CD8-positive, alpha-beta memory T cell (primary cell): ENCODE measurements around the gene FAM78B. TPM values are rescaled to one million over a fixed set of nuclear protein-coding genes. Genes with fewer than 3 reads are reported as not detected.

ENCODE experiments used
- CTCF ChIA-PET: fragments of 350-600 bp; sonication (Branson Sonifier 250); formaldehyde crosslinking; loops from one replicate; lab custom pipeline; 2021; ENCODE audit warnings: antibody characterized with exemption; lab: Charles Lee
- POLR2A ChIA-PET: fragments of 350-600 bp; sonication (Branson Sonifier 250); formaldehyde crosslinking; loops from one replicate; lab custom pipeline; 2021; ENCODE audit warnings: antibody characterized with exemption; lab: Charles Lee
- DNase-seq, 5 donors: peaks; one replicate each; pipeline versions ENCODE4 v3.0.0 to v3.0.0-alpha.2; 2020 to 2022; ENCODE audit warnings: mixed read lengths in 1 of 5
- H3K27ac ChIP-seq: one replicate; pipeline ENCODE4 v1.7.0; 2013; ENCODE audit warnings: low read depth, mild to moderate bottlenecking, low read length, moderate library complexity
- H3K27me3 ChIP-seq: 2 replicates; pipeline ENCODE4 v1.7.0; 2013; ENCODE audit warnings: low read length, mild to moderate bottlenecking; ENCODE audit not compliant: insufficient read depth, poor library complexity, severe bottlenecking
- H3K36me3 ChIP-seq: 2 replicates; pipeline ENCODE4 v1.7.0; 2013; ENCODE audit warnings: mild to moderate bottlenecking, low read length, moderate library complexity; ENCODE audit not compliant: insufficient read depth
- H3K4me1 ChIP-seq: 2 replicates; pipeline ENCODE4 v1.7.0; 2013; ENCODE audit warnings: mild to moderate bottlenecking, low read length, moderate library complexity; ENCODE audit not compliant: insufficient read depth
- H3K4me3 ChIP-seq: 2 replicates; pipeline ENCODE4 v1.7.0; 2013; ENCODE audit warnings: mild to moderate bottlenecking, low read length
- H3K9me3 ChIP-seq: 2 replicates; pipeline ENCODE4 v1.7.0; 2013; ENCODE audit warnings: mild to moderate bottlenecking, low read length
- H3K27ac Mint-ChIP-seq, 8 donors: one replicate each; pipeline ENCODE4 v1.8.0; 2020 to 2021; ENCODE audit warnings: mixed read lengths in 8 of 8, mild to moderate bottlenecking in 6 of 8, inconsistent platforms in 3 of 8, moderate library complexity in 3 of 8
- H3K27me3 Mint-ChIP-seq, 2 donors: one replicate each; pipeline ENCODE4 v1.8.0; 2020 to 2021; ENCODE audit warnings: mixed read lengths in 2 of 2, mild to moderate bottlenecking in 1 of 2, moderate library complexity in 1 of 2
- H3K36me3 Mint-ChIP-seq, 3 donors: one replicate each; pipeline ENCODE4 v1.8.0; 2020 to 2021; ENCODE audit warnings: mixed read lengths in 3 of 3, inconsistent platforms in 1 of 3, mild to moderate bottlenecking in 1 of 3
- H3K4me1 Mint-ChIP-seq, 3 donors: one replicate each; pipeline ENCODE4 v1.8.0; 2020 to 2021; ENCODE audit warnings: mixed read lengths in 3 of 3, inconsistent platforms in 1 of 3, mild to moderate bottlenecking in 1 of 3
- H3K4me3 Mint-ChIP-seq, 7 donors: one replicate each; pipeline ENCODE4 v1.8.0; 2020 to 2021; ENCODE audit warnings: mixed read lengths in 7 of 7, mild to moderate bottlenecking in 6 of 7, moderate library complexity in 4 of 7, inconsistent platforms in 2 of 7
- H3K9me3 Mint-ChIP-seq, 5 donors: one replicate each; pipeline ENCODE4 v1.8.0; 2020 to 2022; ENCODE audit warnings: mixed read lengths in 5 of 5, mild to moderate bottlenecking in 3 of 5, moderate library complexity in 2 of 5, inconsistent platforms in 1 of 5
- polyA plus RNA-seq: library from polyadenylated mRNA; unstranded; fragments of 300-500 nt; fragmentation: Illumina TruSeq; gene quantifications from one replicate; pipeline ENCODE4 v1.2.3, GENCODE V29; 2021
- total RNA-seq, 2 experiments: library from RNA; stranded (reverse); gene quantifications; one replicate each; pipeline ENCODE4 v1.2.3, GENCODE V29; 2021

Gene FAM78B
- total and polyA plus RNA-seq, 3 experiments from 2014 or later = 0.22 to 0.26 TPM; not detected in 1

DNA sequence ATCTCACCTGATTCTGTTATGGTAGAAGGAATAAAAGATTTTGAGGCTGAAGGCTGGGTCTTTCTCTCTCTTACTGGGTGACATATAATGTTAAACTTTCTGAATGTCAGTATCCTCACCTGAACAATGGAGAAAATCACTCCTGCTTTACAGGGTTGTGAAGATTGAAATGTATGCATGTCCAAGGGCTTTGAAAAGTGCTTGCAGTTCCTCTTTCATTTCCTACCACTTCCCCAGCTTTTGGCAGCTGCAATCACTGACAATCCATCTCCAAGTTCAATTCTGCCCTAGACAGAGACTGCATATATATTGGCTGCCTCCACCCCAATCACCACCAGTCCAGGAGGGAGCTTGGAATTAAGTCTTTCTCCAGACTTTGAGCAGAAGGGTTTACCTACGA, 39.8 kb downstream of the FAM78B start:
- Mint-ChIP-seq H3K9me3 (no peaks in the 10 kb centered on the region), H3K4me1 (no peaks in the 10 kb centered on the region), H3K27me3 (peaks cover 2 to 3% of the 10 kb centered on the region in 2 donors), H3K4me3 (no peak overlapping the region), H3K36me3 (no peaks in the 10 kb centered on the region), H3K27ac (no peak overlapping the region)
- Histone ChIP-seq H3K4me1 (no peaks in the 10 kb centered on the region), H3K4me3 (no peak overlapping the region), H3K27ac (no peak overlapping the region), H3K9me3 (no peaks in the 10 kb centered on the region), H3K27me3 (no peaks in the 10 kb centered on the region), H3K36me3 (no peaks in the 10 kb centered on the region)
- ChIA-PET POLR2A (no interaction called here), CTCF (no interaction called here)
- no peak for DNase-seq

DNA sequence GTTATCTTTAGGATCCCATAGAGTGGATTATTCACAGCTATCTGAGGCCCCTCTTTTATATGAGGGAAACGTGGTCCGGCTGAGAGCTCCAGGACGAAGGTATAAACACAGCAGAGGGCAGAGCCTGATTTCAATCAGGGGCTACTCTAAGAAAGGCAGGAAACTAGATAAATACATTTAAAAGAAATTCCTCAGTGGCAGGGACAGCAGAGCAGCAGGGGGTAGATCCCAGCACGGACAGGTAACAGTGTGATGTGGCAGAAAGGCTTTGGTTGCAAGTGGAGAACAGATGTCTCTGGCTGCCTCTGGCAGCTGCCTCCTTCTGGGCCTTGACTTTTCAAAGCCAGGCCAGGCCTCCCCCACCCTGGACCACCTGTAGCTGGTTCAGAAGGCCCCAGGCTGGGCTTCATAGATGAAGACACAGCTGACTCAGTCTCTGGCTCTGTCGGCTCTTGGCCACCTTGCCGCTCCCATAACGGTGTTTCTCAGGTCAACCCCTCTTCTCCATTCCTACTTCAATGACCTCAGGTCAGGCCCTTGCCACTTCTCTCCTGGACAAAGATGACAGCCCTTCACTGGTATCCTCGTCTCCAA, 43.8 kb downstream of the FAM78B start:
- H3K36me3 ChIP-seq = no peaks in the 10 kb centered on the region
- H3K4me1 ChIP-seq = no peaks in the 10 kb centered on the region
- no peak for DNase-seq
- CTCF ChIA-PET = no interaction called here
- POLR2A ChIA-PET = no interaction called here
- H3K4me3 Mint-ChIP-seq = no peak overlapping the region
- H3K27ac Mint-ChIP-seq = peak overlapping the region in 1 of 8 donors; percentile 61
- H3K9me3 Mint-ChIP-seq = no peaks in the 10 kb centered on the region
- no peaks in the 10 kb centered on the region for H3K4me1 Mint-ChIP-seq
- H3K27ac ChIP-seq = no peak overlapping the region
- H3K36me3 Mint-ChIP-seq = no peaks in the 10 kb centered on the region
- H3K4me3 ChIP-seq = no peak overlapping the region
- peaks cover 0 to 2% of the 10 kb centered on the region in 2 donors for H3K27me3 Mint-ChIP-seq
- H3K9me3 ChIP-seq = no peaks in the 10 kb centered on the region
- H3K27me3 ChIP-seq = no peaks in the 10 kb centered on the region

DNA sequence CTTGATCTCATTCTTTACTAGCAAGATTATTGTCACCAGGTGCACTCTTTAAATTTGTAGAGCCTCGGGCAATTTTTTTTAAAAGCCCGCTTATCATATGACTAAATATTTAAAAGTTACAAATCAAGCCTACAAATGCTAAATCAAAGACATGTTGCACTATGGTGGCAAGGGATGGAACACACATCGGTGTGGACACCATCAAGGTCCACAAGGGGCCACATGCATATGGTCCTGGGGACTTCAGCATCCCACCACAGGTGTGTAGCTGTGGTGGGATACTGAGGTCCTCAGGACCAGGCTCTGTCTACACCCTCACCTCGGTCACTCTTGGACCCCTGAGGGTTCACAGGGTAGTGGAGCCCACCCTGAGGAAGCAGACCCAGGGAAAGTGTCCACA, 45.8 kb downstream of the FAM78B start:
- no peaks in the 10 kb centered on the region for H3K4me1 Mint-ChIP-seq

DNA sequence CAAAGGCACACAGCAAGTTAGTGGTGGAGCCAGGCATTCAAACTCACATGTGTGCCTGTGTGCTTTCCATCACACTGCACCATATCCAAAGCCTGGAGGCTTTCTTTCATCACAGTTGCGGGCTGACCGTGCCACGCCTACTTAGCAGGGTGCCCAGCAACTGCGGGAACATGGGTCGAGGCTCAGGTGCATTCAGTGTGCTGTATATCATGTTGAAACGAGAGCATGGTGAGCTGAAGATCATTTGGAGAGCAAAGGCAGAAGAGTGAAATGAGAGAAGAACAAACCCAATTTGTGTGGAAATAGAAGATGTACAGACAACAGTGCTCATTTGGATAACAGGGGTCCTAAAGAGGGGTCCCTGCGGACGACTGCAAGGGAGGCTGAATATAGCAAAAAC, 46.5 kb downstream of the FAM78B start:
- Histone ChIP-seq H3K9me3 (no peaks in the 10 kb centered on the region), H3K36me3 (no peaks in the 10 kb centered on the region), H3K27me3 (no peaks in the 10 kb centered on the region), H3K4me3 (no peak overlapping the region), H3K4me1 (no peaks in the 10 kb centered on the region), H3K27ac (no peak overlapping the region)
- ChIA-PET CTCF (no interaction called here), POLR2A (no interaction called here)
- Mint-ChIP-seq H3K27me3 (peaks cover 0 to 2% of the 10 kb centered on the region in 2 donors), H3K9me3 (no peaks in the 10 kb centered on the region), H3K4me1 (no peaks in the 10 kb centered on the region), H3K36me3 (no peaks in the 10 kb centered on the region), H3K4me3 (no peak overlapping the region), H3K27ac (no peak overlapping the region)
- DNase-seq = no peak

More for the DNA sequence above, 45.8 kb downstream of the FAM78B start:
- no peaks in the 10 kb centered on the region for H3K9me3 ChIP-seq
- ChIA-PET CTCF (no interaction called here), POLR2A (no interaction called here)
- Mint-ChIP-seq H3K9me3 (no peaks in the 10 kb centered on the region), H3K36me3 (no peaks in the 10 kb centered on the region), H3K4me3 (no peak overlapping the region), H3K27me3 (peaks cover 0 to 2% of the 10 kb centered on the region in 2 donors), H3K27ac (no peak overlapping the region)
- no peak overlapping the region for H3K27ac ChIP-seq
- no peaks in the 10 kb centered on the region for H3K27me3 ChIP-seq
- no peak overlapping the region for H3K4me3 ChIP-seq
- no peaks in the 10 kb centered on the region for H3K36me3 ChIP-seq
- no peaks in the 10 kb centered on the region for H3K4me1 ChIP-seq
- no peak for DNase-seq

DNA sequence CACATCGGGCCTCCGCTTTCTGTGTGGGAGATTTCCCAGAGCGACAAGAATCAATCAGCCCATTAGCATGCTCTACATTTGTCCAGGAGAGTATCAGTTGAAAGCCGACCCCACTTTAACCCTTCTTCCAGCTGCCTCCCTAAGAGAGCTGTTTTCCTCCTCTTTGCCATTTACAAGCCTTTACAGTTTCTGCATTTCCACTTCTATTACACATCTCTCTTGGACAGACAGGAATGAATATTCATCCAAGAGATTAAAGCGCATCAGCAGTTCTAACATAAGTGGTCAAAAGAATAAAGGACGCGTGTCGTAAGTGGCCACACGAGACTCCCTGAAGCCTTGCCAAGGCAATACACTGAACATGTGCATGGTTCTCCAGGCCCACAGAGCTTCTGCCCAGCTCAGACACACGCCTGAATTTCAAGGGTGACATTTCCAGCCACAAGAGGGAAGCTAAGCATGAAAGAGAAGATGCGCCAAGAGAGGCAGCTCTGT, 47.3 kb downstream of the FAM78B start:
- DNase-seq = no peak
- ChIA-PET CTCF (no interaction called here), POLR2A (no interaction called here)
- H3K27ac Mint-ChIP-seq = no peak overlapping the region
- no peaks in the 10 kb centered on the region for H3K27me3 ChIP-seq
- no peaks in the 10 kb centered on the region for H3K36me3 ChIP-seq
- H3K4me3 ChIP-seq = no peak overlapping the region
- H3K9me3 Mint-ChIP-seq = no peaks in the 10 kb centered on the region
- H3K4me1 Mint-ChIP-seq = no peaks in the 10 kb centered on the region
- no peaks in the 10 kb centered on the region for H3K9me3 ChIP-seq
- H3K4me3 Mint-ChIP-seq = no peak overlapping the region
- H3K36me3 Mint-ChIP-seq = no peaks in the 10 kb centered on the region
- H3K27ac ChIP-seq = no peak overlapping the region
- no peaks in the 10 kb centered on the region for H3K4me1 ChIP-seq
- H3K27me3 Mint-ChIP-seq = peaks cover 0 to 2% of the 10 kb centered on the region in 2 donors

DNA sequence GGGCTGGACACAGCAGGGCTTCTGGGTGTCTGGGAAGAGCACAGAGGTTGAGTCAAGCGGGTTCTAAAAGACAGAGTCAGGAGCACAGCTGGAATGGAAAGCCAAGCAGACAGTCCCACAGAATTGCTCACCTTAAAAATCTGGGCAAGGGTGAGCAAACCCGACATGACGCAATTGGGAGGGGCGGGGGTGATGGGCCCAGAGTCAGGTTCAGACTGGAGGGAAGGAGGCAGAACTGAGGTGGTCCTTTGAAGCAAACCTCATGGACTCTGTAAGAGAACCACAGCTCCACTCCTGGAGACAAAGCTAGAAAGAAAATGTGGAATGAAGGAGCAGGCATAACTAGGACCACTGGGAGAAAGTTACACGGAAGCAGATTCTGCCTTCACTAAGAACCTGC, 49.0 kb downstream of the FAM78B start:
- no peak overlapping the region for H3K4me3 ChIP-seq
- ChIA-PET POLR2A (no interaction called here), CTCF (no interaction called here)
- no peaks in the 10 kb centered on the region for H3K4me1 ChIP-seq
- H3K9me3 ChIP-seq = no peaks in the 10 kb centered on the region
- no peak for DNase-seq
- no peaks in the 10 kb centered on the region for H3K27me3 Mint-ChIP-seq
- H3K36me3 ChIP-seq = no peaks in the 10 kb centered on the region
- H3K27ac Mint-ChIP-seq = no peak overlapping the region
- H3K36me3 Mint-ChIP-seq = no peaks in the 10 kb centered on the region
- no peak overlapping the region for H3K4me3 Mint-ChIP-seq
- no peaks in the 10 kb centered on the region for H3K9me3 Mint-ChIP-seq
- no peaks in the 10 kb centered on the region for H3K27me3 ChIP-seq
- no peak overlapping the region for H3K27ac ChIP-seq
- no peaks in the 10 kb centered on the region for H3K4me1 Mint-ChIP-seq

DNA sequence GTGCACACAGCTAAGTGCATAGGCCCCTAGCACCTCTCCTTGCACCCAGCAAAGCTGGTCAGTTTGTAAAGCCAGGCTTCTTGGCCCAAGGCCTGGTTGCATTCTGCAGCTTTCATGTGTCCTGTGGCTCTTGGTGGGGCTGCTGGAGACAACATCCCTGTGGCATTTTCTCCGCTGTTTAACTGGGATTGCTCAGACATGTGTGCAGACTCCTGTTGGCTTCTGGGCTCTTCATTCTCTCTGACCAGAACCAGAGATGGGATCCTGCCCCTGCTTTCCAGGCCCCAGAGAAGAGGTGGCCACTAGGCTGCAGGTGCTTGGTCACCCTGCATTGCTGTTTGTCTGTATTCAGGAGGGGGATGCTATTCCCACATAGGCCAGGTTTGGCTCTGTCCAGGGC, 50.8 kb downstream of the FAM78B start:
- Histone ChIP-seq H3K9me3 (no peaks in the 10 kb centered on the region), H3K36me3 (no peaks in the 10 kb centered on the region), H3K4me3 (no peak overlapping the region), H3K27ac (no peak overlapping the region), H3K27me3 (no peaks in the 10 kb centered on the region), H3K4me1 (no peaks in the 10 kb centered on the region)
- POLR2A ChIA-PET = no interaction called here
- DNase-seq = no peak
- H3K4me1 Mint-ChIP-seq = no peaks in the 10 kb centered on the region
- H3K36me3 Mint-ChIP-seq = no peaks in the 10 kb centered on the region
- H3K9me3 Mint-ChIP-seq = no peaks in the 10 kb centered on the region
- CTCF ChIA-PET = no interaction called here
- no peak overlapping the region for H3K27ac Mint-ChIP-seq
- H3K27me3 Mint-ChIP-seq = no peaks in the 10 kb centered on the region
- no peak overlapping the region for H3K4me3 Mint-ChIP-seq

DNA sequence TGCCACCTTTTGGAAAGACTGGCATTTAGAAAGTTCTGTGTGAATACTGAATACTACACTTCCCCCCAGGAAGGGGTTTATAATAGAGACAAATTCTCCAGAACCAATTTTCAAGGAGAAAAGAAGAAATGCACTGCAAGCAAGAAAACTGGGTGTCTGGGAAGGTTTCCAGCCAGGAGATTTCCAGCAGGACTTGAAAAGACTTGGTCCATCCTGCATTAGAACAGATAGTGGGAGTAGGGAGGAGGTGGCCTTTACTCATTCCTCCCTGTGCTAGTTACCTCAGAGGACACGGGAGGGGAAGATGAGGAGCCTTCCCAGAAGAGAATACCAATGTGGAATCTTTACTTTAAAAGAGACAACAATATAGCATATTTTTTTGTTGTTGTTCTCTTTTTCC, 52.4 kb downstream of the FAM78B start:
- Histone ChIP-seq H3K9me3 (no peaks in the 10 kb centered on the region), H3K27me3 (no peaks in the 10 kb centered on the region), H3K4me1 (no peaks in the 10 kb centered on the region), H3K27ac (no peak overlapping the region), H3K36me3 (no peaks in the 10 kb centered on the region), H3K4me3 (no peak overlapping the region)
- no peaks in the 10 kb centered on the region for H3K27me3 Mint-ChIP-seq
- CTCF ChIA-PET = no interaction called here
- POLR2A ChIA-PET = no interaction called here
- H3K4me3 Mint-ChIP-seq = no peak overlapping the region
- no peak overlapping the region for H3K27ac Mint-ChIP-seq
- no peaks in the 10 kb centered on the region for H3K36me3 Mint-ChIP-seq
- DNase-seq = no peak
- H3K9me3 Mint-ChIP-seq = no peaks in the 10 kb centered on the region
- H3K4me1 Mint-ChIP-seq = no peaks in the 10 kb centered on the region
